HepG2 (cell line): ENCODE data around the gene SMIM12. TPM values are rescaled to one million over a fixed set of nuclear protein-coding genes. Genes with fewer than 3 reads are reported as not detected.

Experiments
- ATAC-seq: fragments of 200-7000 bp; cut with Tn5 transposase; 3 replicates; pipeline ENCODE4 v1.9.1; 2020; ENCODE audit warnings: mild to moderate bottlenecking, moderate library complexity
- BruUV-seq: library from RNA; stranded (reverse); fragments of 400-500 nt; replicated peaks from 2 replicates; lab custom pipeline; 2021; lab: Mats Ljungman, UMichigan
- CTCF ChIA-PET: fragments of 300-600 bp; formaldehyde crosslinking; extraction: SDS; loops from one replicate; lab custom pipeline; 2021; ENCODE audit warnings: low total read pairs, inconsistent platforms, low intra/inter-chr PET ratio; lab: Yijun Ruan, JAX
- POLR2A ChIA-PET: fragments of 350-600 bp; sonication (Branson Sonifier 250); formaldehyde crosslinking; loops from one replicate; lab custom pipeline; 2020; ENCODE audit warnings: antibody characterized with exemption, inconsistent platforms; lab: Yijun Ruan, JAX
- DNase-seq: peaks from one replicate; pipeline ENCODE4 v3.0.0-alpha.2; 2015; ENCODE audit warnings: low spot score
- FAIRE-seq: peaks from 3 replicates; lab custom pipeline; 2011; peaks lifted over from hg19 to GRCh38; lab: Jason Lieb, UNC
- H2AFZ ChIP-seq: one replicate; pipeline ENCODE4 v1.6.1; 2011; ENCODE audit warnings: low read length, inconsistent platforms
- H3K27ac ChIP-seq: fragments of 300-600 bp; 3 replicates; pipeline ENCODE4 v1.8.0; 2011; ENCODE audit warnings: mixed run types, mild to moderate bottlenecking, mixed read lengths, low read length, inconsistent platforms; ENCODE audit not compliant: insufficient read depth; ENCODE audit errors: extremely low read length
- H3K27me3 ChIP-seq, 2 experiments: fragments of 200-600 bp in 1 of 2; 2 replicates in 1 of 2; 3 replicates in 1 of 2; pipeline versions ENCODE4 v1.6.0 to v1.8.0; 2011; ENCODE audit warnings: low read length in 2 of 2, mild to moderate bottlenecking in 2 of 2, moderate library complexity in 2 of 2, inconsistent platforms in 1 of 2; ENCODE audit not compliant: insufficient read depth in 2 of 2, control insufficient read depth in 1 of 2
- H3K36me3 ChIP-seq, 2 experiments: fragments of 200-600 bp in 1 of 2; replicated peaks in 1 of 2; 2 replicates in 1 of 2; 3 replicates in 1 of 2; pipeline versions ENCODE4 v1.5.1 to v1.8.0; 2011; ENCODE audit warnings: low read length in 2 of 2, inconsistent platforms in 1 of 2; ENCODE audit not compliant: insufficient read depth in 2 of 2, control insufficient read depth in 1 of 2
- H3K4me1 ChIP-seq: 2 replicates; pipeline ENCODE4 v1.5.1; 2012; ENCODE audit warnings: low read length, inconsistent platforms; ENCODE audit not compliant: insufficient read depth
- H3K4me2 ChIP-seq: 2 replicates; pipeline ENCODE4 v1.6.0; 2011; ENCODE audit warnings: low read depth, low read length, inconsistent platforms
- H3K4me3 ChIP-seq, 3 experiments: fragments of 200-600 bp in 1 of 3; sonication (generic), shearing (Covaris generic) in 1 of 3; replicated peaks in 1 of 3; 2 replicates each; pipeline ENCODE4 v1.5.1; 2011 to 2016; ENCODE audit warnings: low read length in 3 of 3, inconsistent platforms in 2 of 3, low read depth in 2 of 3, mild to moderate bottlenecking in 2 of 3, control low read depth in 1 of 3, mixed read lengths in 1 of 3; ENCODE audit not compliant: insufficient read depth in 1 of 3
- H3K79me2 ChIP-seq: one replicate; pipeline ENCODE4 v1.6.1; 2011; ENCODE audit warnings: low read length, inconsistent platforms; ENCODE audit not compliant: insufficient read depth
- H3K9ac ChIP-seq: 2 replicates; pipeline ENCODE4 v1.6.0; 2011; ENCODE audit warnings: mild to moderate bottlenecking, low read depth, low read length, inconsistent platforms; ENCODE audit not compliant: insufficient read depth
- H3K9me3 ChIP-seq: 2 replicates; pipeline ENCODE4 v1.5.1; 2012; ENCODE audit warnings: mild to moderate bottlenecking, low read length
- H4K20me1 ChIP-seq: 2 replicates; pipeline ENCODE4 v1.6.0; 2011; ENCODE audit warnings: inconsistent platforms, mild to moderate bottlenecking, low read length, moderate library complexity; ENCODE audit not compliant: insufficient read depth
- BATF2 ChIP-seq: sonication (generic); formaldehyde crosslinking; IDR thresholded peaks from 2 replicates; pipeline ENCODE4 v1.8.0; 2022; ENCODE audit warnings: mild to moderate bottlenecking, missing genetic modification reagents, moderate library complexity
- CAMTA2 ChIP-seq: sonication (generic); formaldehyde crosslinking; IDR thresholded peaks from 2 replicates; pipeline ENCODE4 v1.4.0; 2020; ENCODE audit warnings: mild to moderate bottlenecking, missing genetic modification reagents, borderline replicate concordance
- CSRNP2 ChIP-seq: sonication (generic); formaldehyde crosslinking; conservative IDR thresholded peaks from 2 replicates; pipeline ENCODE4 v1.8.0; 2022; ENCODE audit warnings: low read depth, missing genetic modification reagents
- DRAP1 ChIP-seq: IDR thresholded peaks from 2 replicates; pipeline ENCODE4 v1.6.1; 2016; ENCODE audit warnings: missing genetic modification reagents, missing compliant biosample characterization
- THAP9 ChIP-seq: sonication (generic); formaldehyde crosslinking; IDR thresholded peaks from 2 replicates; pipeline ENCODE4; 2020; ENCODE audit warnings: missing genetic modification reagents, mild to moderate bottlenecking, borderline replicate concordance
- ZNF24 ChIP-seq: fragments of 450-650 bp; IDR thresholded peaks from 2 replicates; pipeline ENCODE4 v1.6.1; 2017; ENCODE audit warnings: antibody characterized with exemption, mild to moderate bottlenecking
- ZNF704 ChIP-seq: sonication (generic); formaldehyde crosslinking; IDR thresholded peaks from 2 replicates; pipeline ENCODE4 v1.8.1; 2023; ENCODE audit warnings: mild to moderate bottlenecking, inconsistent platforms, moderate library complexity, missing genetic modification reagents, borderline replicate concordance
- ZNF777 ChIP-seq: sonication (generic); formaldehyde crosslinking; IDR thresholded peaks from 2 replicates; pipeline ENCODE4 v1.4.0; 2020; ENCODE audit warnings: missing genetic modification reagents
- WGBS: methylation state at CpG from one replicate; pipeline ENCODE4 v1.1.6; 2017; ENCODE audit warnings: low lambda C conversion rate; 5-methylcytosine and 5-hydroxymethylcytosine counted together
- in situ Hi-C: cut with HindIII; loops from 2 replicates; pipeline ENCODE4 v1.10.0; 2017; ENCODE audit warnings: low pct_unique_long_range_greater_than_20kb; ENCODE audit not compliant: extremely low pct_ligation_motif_present
- intact Hi-C: fragments of 100-400 bp; cut with micrococcal nuclease; formaldehyde crosslinking; loops from one replicate; pipeline ENCODE4 v1.10.0; 2022; ENCODE audit not compliant: unreplicated experiment
- polyA plus RNA-seq, 8 experiments: library from polyadenylated mRNA; depleted of rRNA in 3 of 8; stranded (reverse) in 7 of 8; unstranded in 1 of 8; fragments of >200 nt; fragmentation: Illumina TruSeq in 4 of 8; extraction: Trizol in 4 of 8; gene quantifications; 2 replicates each; pipeline versions ENCODE4 v1.2.1 to v1.2.3, GENCODE V29; 2011 to 2016; ENCODE audit warnings: low read depth in 4 of 8, missing spikeins in 1 of 8, mixed read lengths in 1 of 8; ENCODE audit not compliant: insufficient read depth in 1 of 8
- total RNA-seq, 5 experiments: library from RNA; depleted of rRNA; stranded (reverse); fragments of >200 nt; fragmentation: Illumina TruSeq; extraction: Trizol; gene quantifications; 2 replicates each; pipeline ENCODE4 v1.2.3, GENCODE V29; 2016; ENCODE audit warnings: low read depth in 1 of 5

The SMIM12 gene
- total and polyA plus RNA-seq, 2 of the 13 experiments (the other 11 are each of a cell fraction or from before 2014, with no cell fraction given): 20.1 to 41.3 TPM

- peaks cover 0 to 3% of the 10 kb centered on the region in 2 experiments; a peak in 1 of 5 replicates for H3K27me3 ChIP-seq
These were observed 576 bp downstream of the SMIM12 start for GRCh38 chr1:34858901-34859445.

More at GRCh38 chr1:34858901-34859445, 576 bp downstream of the SMIM12 start:
- H3K9me3 ChIP-seq: no peaks in the 10 kb centered on the region
- CTCF ChIA-PET: no interaction called here
- in situ Hi-C loops: no loop called here
- H3K4me2 ChIP-seq: peak overlapping the region; percentile 98
- H4K20me1 ChIP-seq: no peaks in the 10 kb centered on the region
- H3K4me3 ChIP-seq: peak overlapping the region; percentile 83 to 92 (median 89)
- H3K27ac ChIP-seq: peak overlapping the region; percentile 73
- peaks cover 9 to 17% of the 10 kb centered on the region in 2 experiments for H3K36me3 ChIP-seq
- POLR2A ChIA-PET: interaction anchor here (0.8 to 1.3 kb wide), 8 partner anchors 9 to 173 kb away, joined by 3 to 10 read pairs (median 4); partner anchors contain the start of gene ZMYM6
- peak; percentile 49 for ATAC-seq
- DNase-seq: no peak
- no peak for FAIRE-seq
- peaks cover 28% of the 10 kb centered on the region for H3K79me2 ChIP-seq
- H3K4me1 ChIP-seq: peaks cover 24% of the 10 kb centered on the region
- no peak overlapping the region for H2AFZ ChIP-seq
- peak overlapping the region; percentile 92 for H3K9ac ChIP-seq
- WGBS: 2% methylated on average over 7 of the region's 15 CpGs
- BruUV-seq: TSS peak; percentile 75
- intact Hi-C loops: no loop called here
- TF ChIP-seq ZNF777 (no peak), DRAP1 (CRISPR knock-in tag) (no peak), CAMTA2 (CRISPR knock-in tag) (0 out of 2 replicates have a peak, but pooled peaks have one; percentile 4), BATF2 (CRISPR knock-in tag) (no peak), ZNF24 (peak; percentile 77; the same call in 1 of the 2 replicates), CSRNP2 (no peak), ZNF704 (CRISPR knock-in tag) (no peak), THAP9 (CRISPR knock-in tag) (no peak)
